ENCODE data around the gene GDF9. TPM values are rescaled to one million over a fixed set of nuclear protein-coding genes. Genes with fewer than 3 reads are reported as not detected.

The GDF9 gene
- total and polyA plus RNA-seq, 4 donors = 0.14 to 0.37 (median 0.26) TPM

- Histone ChIP-seq H3K9me3 (ENCODE audit: control insufficient read depth in 4 of 4, insufficient read depth in 3 of 4, low read length in 3 of 4) (no peaks in the 10 kb centered on the region), H3K4me3 (no peak overlapping the region), H3K9ac (ENCODE audit: insufficient read depth in 1 of 2, low read length in 2 of 2) (no peak overlapping the region), H3K27ac (ENCODE audit: low read depth in 1 of 2, low read length in 1 of 2) (no peak overlapping the region), H3K4me1 (ENCODE audit: control insufficient read depth in 5 of 5, insufficient read depth in 5 of 5, low read length in 5 of 5) (no peaks in the 10 kb centered on the region), H3K27me3 (ENCODE audit: control insufficient read depth in 3 of 3, insufficient read depth in 3 of 3, low read length in 2 of 3) (no peaks in the 10 kb centered on the region), H3K36me3 (ENCODE audit: control insufficient read depth in 4 of 4, insufficient read depth in 4 of 4, low read length in 4 of 4) (peaks cover 24 to 69% (median 45%) of the 10 kb centered on the region in 4 donors)
- no peak for DNase-seq
- TF ChIP-seq CTCF (IDR thresholded peaks at IDR 0.05; ENCODE audit: control extremely low read depth, extremely low read depth) = no peak
- ATAC-seq (ENCODE audit: insufficient read depth, low FRiP score) = no peak
These were observed 23.2 kb upstream of the GDF9 start for GRCh38 chr5:132889501-132889900.

GRCh38 chr5:132887283-132887682, 21.0 kb upstream of the GDF9 start:
- Histone ChIP-seq H3K27ac (ENCODE audit: low read depth in 1 of 2, low read length in 1 of 2) (no peak overlapping the region), H3K36me3 (ENCODE audit: control insufficient read depth in 4 of 4, insufficient read depth in 4 of 4, low read length in 4 of 4) (peaks cover 22 to 64% (median 39%) of the 10 kb centered on the region in 4 donors), H3K27me3 (ENCODE audit: control insufficient read depth in 3 of 3, insufficient read depth in 3 of 3, low read length in 2 of 3) (no peaks in the 10 kb centered on the region), H3K9ac (ENCODE audit: insufficient read depth in 1 of 2, low read length in 2 of 2) (no peak overlapping the region), H3K4me1 (ENCODE audit: control insufficient read depth in 5 of 5, insufficient read depth in 5 of 5, low read length in 5 of 5) (no peaks in the 10 kb centered on the region), H3K9me3 (ENCODE audit: control insufficient read depth in 4 of 4, insufficient read depth in 3 of 4, low read length in 3 of 4) (no peaks in the 10 kb centered on the region), H3K4me3 (no peak overlapping the region)
- WGBS, 2 donors = 52 to 70% methylated on average over 1 of the region's 1 CpG
- DNase-seq (no peak), ATAC-seq (ENCODE audit: insufficient read depth, low FRiP score) (no peak)
- no peak for TF ChIP-seq CTCF (IDR thresholded peaks at IDR 0.05; ENCODE audit: control extremely low read depth, extremely low read depth)

- H3K36me3 ChIP-seq (ENCODE audit: control insufficient read depth in 4 of 4, insufficient read depth in 4 of 4, low read length in 4 of 4) = peaks cover 19 to 63% (median 32%) of the 10 kb centered on the region in 4 donors
- H3K9ac ChIP-seq (ENCODE audit: insufficient read depth in 1 of 2, low read length in 2 of 2) = no peak overlapping the region
- H3K4me1 ChIP-seq (ENCODE audit: control insufficient read depth in 5 of 5, insufficient read depth in 5 of 5, low read length in 5 of 5) = no peaks in the 10 kb centered on the region
- no peaks in the 10 kb centered on the region for H3K27me3 ChIP-seq (ENCODE audit: control insufficient read depth in 3 of 3, insufficient read depth in 3 of 3, low read length in 2 of 3)
- no peak for TF ChIP-seq CTCF (IDR thresholded peaks at IDR 0.05; ENCODE audit: control extremely low read depth, extremely low read depth)
- DNase-seq (no peak), ATAC-seq (ENCODE audit: insufficient read depth, low FRiP score) (no peak)
- H3K4me3 ChIP-seq = no peak overlapping the region
- no peaks in the 10 kb centered on the region for H3K9me3 ChIP-seq (ENCODE audit: control insufficient read depth in 4 of 4, insufficient read depth in 3 of 4, low read length in 3 of 4)
- 93 to 96% methylated on average over 11 of the region's 11 CpGs for WGBS, 2 donors
- H3K27ac ChIP-seq (ENCODE audit: low read depth in 1 of 2, low read length in 1 of 2) = no peak overlapping the region
These were observed 20.0 kb upstream of the GDF9 start for GRCh38 chr5:132886064-132886823.

All from lung (tissue), 12 donors.